SH-SY5Y (cell line): Measurements from ENCODE around the gene BCL2L14.

ENCODE experiments used
- GATA2 ChIP-seq: IDR thresholded peaks from 2 replicates; pipeline ENCODE4 v1.6.1; 2011; ENCODE audit warnings: mild to moderate bottlenecking, low read depth, low read length
- GATA3 ChIP-seq: IDR thresholded peaks from 2 replicates; pipeline ENCODE4 v1.6.1; 2011; ENCODE audit warnings: low read depth, mild to moderate bottlenecking, low read length, moderate library complexity

The BCL2L14 gene

DNA sequence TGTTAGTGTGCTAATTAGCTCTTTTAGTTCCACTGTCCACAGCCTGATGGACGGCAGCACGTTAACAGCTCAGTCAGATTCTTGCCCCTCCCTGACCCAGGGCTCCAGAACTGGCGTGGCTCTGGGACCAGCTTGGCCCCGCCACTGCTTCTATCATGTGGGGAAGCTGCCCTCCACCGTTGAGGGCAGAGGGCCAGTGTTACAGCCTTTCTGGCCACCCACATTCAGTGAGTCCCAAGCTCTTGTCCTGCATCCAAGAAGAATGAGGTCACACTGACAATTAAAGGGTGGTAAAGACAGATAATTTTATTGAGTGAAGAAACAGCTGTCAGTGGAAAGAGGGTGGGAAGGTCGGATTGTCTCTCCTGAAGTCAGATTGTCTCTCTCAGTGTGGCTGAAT lies 36.9 kb downstream of the BCL2L14 start:
- TF ChIP-seq GATA3 (no peak), GATA2 (no peak)

GRCh38 chr12:12108441-12109058 lies 37.8 kb downstream of the BCL2L14 start:
- TF ChIP-seq GATA2: no peak

- TF ChIP-seq GATA2: no peak
- no peak for TF ChIP-seq GATA3
These were observed 44.8 kb downstream of the BCL2L14 start for GRCh38 chr12:12115514-12115913.

GRCh38 chr12:12116677-12117076 lies 45.9 kb downstream of the BCL2L14 start:
- TF ChIP-seq GATA2 (no peak), GATA3 (no peak)

- TF ChIP-seq GATA3 (no peak), GATA2 (no peak)
These were observed 50.3 kb downstream of the BCL2L14 start for GRCh38 chr12:12121061-12121460.

GRCh38 chr12:12123036-12123604 lies 52.4 kb downstream of the BCL2L14 start:
- peak; percentile 30; the same call in 1 of the 2 replicates for TF ChIP-seq GATA3
- TF ChIP-seq GATA2: no peak

DNA sequence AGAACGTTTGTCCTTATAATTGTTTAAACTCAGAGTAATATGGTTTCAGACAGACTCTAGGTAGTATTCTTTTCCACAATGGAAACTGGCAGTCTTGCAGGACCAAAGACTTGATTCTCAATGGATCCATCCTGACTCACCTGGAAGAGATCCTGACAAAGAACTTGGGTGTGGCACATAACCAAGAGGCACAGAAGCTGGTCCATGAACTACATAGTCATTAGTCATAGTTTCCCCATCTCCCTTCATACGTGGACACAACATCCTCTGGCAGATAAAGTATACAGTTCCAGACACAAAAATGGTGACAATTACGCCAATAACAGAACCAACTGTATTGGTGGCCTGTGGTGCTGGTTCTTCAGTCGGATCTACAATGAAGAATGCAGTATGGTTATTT lies 55.8 kb downstream of the BCL2L14 start:
- no peak for TF ChIP-seq GATA2
- TF ChIP-seq GATA3: no peak

- TF ChIP-seq GATA2 (no peak), GATA3 (no peak)
These were observed 56.6 kb downstream of the BCL2L14 start for GRCh38 chr12:12127304-12127703.

DNA sequence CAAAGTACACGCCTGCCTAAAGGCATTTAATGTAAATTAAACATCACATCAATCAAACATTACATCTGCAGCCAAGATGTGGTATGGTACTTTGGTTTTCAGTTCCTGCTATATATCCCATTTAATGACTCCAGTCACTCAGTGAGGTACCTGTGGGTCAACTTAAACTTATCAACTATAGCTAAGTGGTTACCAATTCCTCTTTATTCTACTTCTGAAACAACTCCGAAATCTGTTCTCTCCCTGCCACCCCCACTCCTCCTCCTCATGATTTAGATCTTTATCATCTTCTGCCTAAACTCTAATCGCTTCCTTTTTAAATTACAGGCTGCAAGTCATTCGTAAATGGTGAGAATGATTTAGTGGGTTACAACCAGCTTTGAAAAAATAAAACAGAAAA lies 57.9 kb downstream of the BCL2L14 start:
- TF ChIP-seq GATA3: no peak
- TF ChIP-seq GATA2: no peak

GRCh38 chr12:12133259-12133658 lies 62.5 kb downstream of the BCL2L14 start:
- TF ChIP-seq GATA2 (no peak), GATA3 (no peak)

GRCh38 chr12:12133785-12134184 lies 63.0 kb downstream of the BCL2L14 start:
- TF ChIP-seq GATA3: 0 out of 2 replicates have a peak, but pooled peaks have one; percentile 21
- TF ChIP-seq GATA2: no peak

DNA sequence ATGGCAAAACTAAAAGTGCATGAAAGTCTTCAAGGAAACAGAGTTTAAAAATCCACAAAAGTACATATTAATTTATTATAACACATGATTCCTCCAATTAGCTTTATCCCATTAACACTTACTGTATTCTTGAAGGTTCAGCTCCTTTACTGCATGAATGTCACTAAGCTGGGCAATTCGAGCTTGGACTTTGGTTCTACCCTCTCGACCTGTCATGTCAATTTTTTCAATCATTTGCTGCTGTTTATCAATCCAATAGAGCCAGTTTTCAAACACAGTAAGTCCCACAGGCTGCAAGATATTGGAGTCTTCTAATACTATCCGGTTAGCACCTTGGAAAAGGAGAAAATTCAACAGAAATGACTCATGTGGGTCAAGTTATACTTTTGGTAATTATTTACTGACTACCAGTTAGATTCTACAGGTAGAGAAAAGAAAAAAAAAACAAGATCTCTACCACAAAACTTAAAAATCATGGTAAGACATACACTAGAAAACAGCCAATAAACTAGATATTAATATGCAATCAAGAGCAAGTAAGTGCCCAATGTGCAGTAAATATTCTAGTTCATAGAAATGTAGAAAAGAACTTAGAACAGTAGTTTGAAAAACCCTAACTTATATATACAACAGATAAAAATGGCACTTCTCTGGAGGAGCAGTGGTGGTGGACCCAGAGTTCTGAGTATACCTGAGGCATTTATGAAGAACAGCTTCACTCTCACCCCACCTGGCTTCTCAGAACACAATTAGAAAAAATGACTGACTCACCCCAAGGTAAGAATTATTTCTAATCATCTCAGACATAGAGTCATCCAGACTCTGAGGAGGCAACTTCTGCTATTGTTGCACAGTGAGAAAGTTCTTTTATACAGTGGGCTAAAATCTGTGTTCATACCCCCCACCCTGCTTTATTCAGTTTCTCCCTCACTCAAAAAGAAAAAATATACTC lies 67.7 kb downstream of the BCL2L14 start:
- TF ChIP-seq GATA2: no peak
- no peak for TF ChIP-seq GATA3

DNA sequence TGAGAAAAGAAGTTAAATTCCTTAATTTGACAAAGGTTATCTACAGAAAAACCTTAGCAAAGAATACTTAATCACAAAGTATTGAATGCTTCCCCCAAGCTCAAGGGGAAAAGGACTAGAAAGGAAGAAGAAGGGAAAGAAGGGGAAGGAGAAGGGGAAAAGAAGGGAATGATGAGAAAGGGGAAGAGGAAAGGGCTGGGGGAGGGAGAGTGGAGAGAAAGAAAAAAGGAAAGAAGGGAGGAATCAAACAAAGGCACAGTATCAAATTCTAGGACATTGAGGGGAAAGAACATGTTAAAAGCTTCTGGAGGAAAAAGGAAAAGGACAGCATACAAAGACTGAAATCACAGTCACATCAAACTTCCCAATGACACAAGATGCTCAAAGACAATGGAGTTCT lies 70.3 kb downstream of the BCL2L14 start:
- TF ChIP-seq GATA3 (no peak), GATA2 (no peak)

DNA sequence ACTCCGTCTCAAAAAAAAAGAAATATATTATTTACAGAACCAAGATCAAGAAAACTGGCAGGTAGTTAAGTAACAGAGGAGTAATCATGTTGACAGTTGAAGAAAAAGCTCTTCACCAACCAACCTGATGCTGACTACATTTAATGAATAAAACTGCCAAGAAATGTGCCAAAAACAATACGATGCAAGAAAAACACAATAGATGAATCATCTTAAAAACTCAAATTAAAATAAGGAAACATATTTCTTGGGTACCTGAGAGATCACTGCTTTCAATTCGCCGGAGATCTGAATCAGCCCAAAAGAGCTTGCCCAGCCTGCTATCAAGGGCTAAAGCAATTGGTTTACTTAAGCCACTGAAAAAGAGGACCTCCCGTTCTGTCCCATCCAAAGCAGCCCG lies 76.4 kb downstream of the BCL2L14 start:
- no peak for TF ChIP-seq GATA2
- TF ChIP-seq GATA3: no peak
